Endodermal cell (in vitro differentiated cells): ENCODE measurements around the gene ATRN. TPM values are rescaled to one million over a fixed set of nuclear protein-coding genes. Genes with fewer than 3 reads are reported as not detected.

Experiments
- DNase-seq: peaks from one replicate; pipeline ENCODE4 v3.0.0-alpha.2; 2017
- H3K27ac ChIP-seq: 2 replicates; pipeline ENCODE4 v1.5.1; 2013; ENCODE audit warnings: mild to moderate bottlenecking, low read depth, low read length, moderate library complexity
- H3K27me3 ChIP-seq: 2 replicates; pipeline ENCODE4 v1.6.1; 2013; ENCODE audit warnings: mild to moderate bottlenecking, low read length, moderate library complexity; ENCODE audit not compliant: insufficient read depth, control insufficient read depth, poor library complexity, severe bottlenecking
- H3K36me3 ChIP-seq: 2 replicates; pipeline ENCODE4 v1.7.0; 2013; ENCODE audit warnings: mild to moderate bottlenecking, low read length, moderate library complexity; ENCODE audit not compliant: control insufficient read depth, insufficient read depth
- H3K4me1 ChIP-seq: one replicate; pipeline ENCODE4 v1.7.0; 2013; ENCODE audit warnings: low read length; ENCODE audit not compliant: control insufficient read depth, insufficient read depth
- H3K4me3 ChIP-seq: 2 replicates; pipeline ENCODE4 v1.5.1; 2013; ENCODE audit warnings: mild to moderate bottlenecking, low read length, moderate library complexity
- H3K9ac ChIP-seq: 2 replicates; pipeline ENCODE4 v1.6.1; 2013; ENCODE audit warnings: mild to moderate bottlenecking, low read length, moderate library complexity; ENCODE audit not compliant: poor library complexity, severe bottlenecking; ENCODE audit errors: extremely low read depth
- H3K9me3 ChIP-seq: 2 replicates; pipeline ENCODE4 v1.6.1; 2013; ENCODE audit warnings: mild to moderate bottlenecking, low read length, moderate library complexity; ENCODE audit not compliant: control insufficient read depth
- H3K27ac Mint-ChIP-seq: 2 replicates; pipeline ENCODE4 v1.8.0; 2020; ENCODE audit warnings: mixed read lengths
- H3K27me3 Mint-ChIP-seq: 2 replicates; pipeline ENCODE4 v1.8.0; 2021; ENCODE audit warnings: mild to moderate bottlenecking, mixed read lengths; ENCODE audit not compliant: insufficient read depth
- H3K36me3 Mint-ChIP-seq: 2 replicates; pipeline ENCODE4 v1.8.0; 2020; ENCODE audit warnings: low read depth, mixed read lengths
- H3K4me1 Mint-ChIP-seq: 2 replicates; pipeline ENCODE4 v1.8.0; 2020; ENCODE audit warnings: mixed read lengths
- H3K4me3 Mint-ChIP-seq: 2 replicates; pipeline ENCODE4 v1.8.0; 2020; ENCODE audit warnings: mild to moderate bottlenecking, moderate library complexity, mixed read lengths
- H3K9me3 Mint-ChIP-seq: 2 replicates; pipeline ENCODE4 v1.8.0; 2020; ENCODE audit warnings: mild to moderate bottlenecking, mixed read lengths
- CTCF ChIP-seq: fragments of 200-600 bp; sonication (generic); conservative IDR thresholded peaks from 2 replicates; pipeline ENCODE4 v1.5.0; 2021; ENCODE audit warnings: antibody characterized with exemption, mild to moderate bottlenecking
- WGBS, 2 experiments: methylation state at CpG; one replicate each; pipeline versions ENCODE4 v1.1.5 to v1.1.7; 2013; ENCODE audit warnings: missing lambda C conversion rate in 2 of 2, mixed read lengths in 1 of 2; ENCODE audit not compliant: insufficient coverage in 1 of 2, insufficient read length in 1 of 2; 5-methylcytosine and 5-hydroxymethylcytosine counted together
- total RNA-seq, 2 donors: library from RNA; stranded (reverse); fragmentation: NEBNext Ultra II Directional in 1 of 2; extraction: Animal tissue kit (Norgen Biotek cat#: 25700) in 1 of 2; gene quantifications; 2 replicates in 1 of 2; 3 replicates in 1 of 2; pipeline ENCODE4 v1.2.1, GENCODE V29; 2021

ATRN gene
- total RNA-seq, 2 donors from 2014 or later: 27.4 to 31.2 TPM

- Histone ChIP-seq H3K9me3 (no peaks in the 10 kb centered on the region), H3K9ac (no peak overlapping the region), H3K4me3 (no peak overlapping the region), H3K27me3 (no peaks in the 10 kb centered on the region), H3K27ac (no peak overlapping the region), H3K36me3 (no peaks in the 10 kb centered on the region), H3K4me1 (no peaks in the 10 kb centered on the region)
- H3K4me1 Mint-ChIP-seq: no peaks in the 10 kb centered on the region
- peaks cover 1% of the 10 kb centered on the region for H3K9me3 Mint-ChIP-seq
- H3K4me3 Mint-ChIP-seq: no peak overlapping the region
- WGBS, 2 experiments: 92% methylated on average over 16 of the region's 16 CpGs
- H3K27ac Mint-ChIP-seq: no peak overlapping the region
- TF ChIP-seq CTCF: no peak
- no peak for DNase-seq
- H3K27me3 Mint-ChIP-seq: peaks cover 8% of the 10 kb centered on the region
- H3K36me3 Mint-ChIP-seq: no peaks in the 10 kb centered on the region
These were observed 220.5 kb downstream of the ATRN start for GRCh38 chr20:3691306-3691705.

GRCh38 chr20:3691897-3692296 lies 221.1 kb downstream of the ATRN start:
- DNase-seq: no peak
- 92 to 93% methylated on average over 9 of the region's 9 CpGs for WGBS, 2 experiments
- H3K27ac ChIP-seq: no peak overlapping the region
- Mint-ChIP-seq H3K27ac (no peak overlapping the region), H3K36me3 (no peaks in the 10 kb centered on the region), H3K4me3 (no peak overlapping the region), H3K4me1 (no peaks in the 10 kb centered on the region), H3K9me3 (peaks cover 2% of the 10 kb centered on the region), H3K27me3 (peaks cover 3% of the 10 kb centered on the region)
- no peak overlapping the region for H3K4me3 ChIP-seq
- no peaks in the 10 kb centered on the region for H3K4me1 ChIP-seq
- no peak overlapping the region for H3K9ac ChIP-seq
- no peaks in the 10 kb centered on the region for H3K27me3 ChIP-seq
- no peak for TF ChIP-seq CTCF
- no peaks in the 10 kb centered on the region for H3K9me3 ChIP-seq
- H3K36me3 ChIP-seq: no peaks in the 10 kb centered on the region

GRCh38 chr20:3692706-3693294 lies 222.0 kb downstream of the ATRN start:
- no peaks in the 10 kb centered on the region for H3K4me1 ChIP-seq
- H3K27ac ChIP-seq: no peak overlapping the region
- H3K9me3 Mint-ChIP-seq: peaks cover 2% of the 10 kb centered on the region
- no peak for DNase-seq
- no peak for TF ChIP-seq CTCF
- no peak overlapping the region for H3K27ac Mint-ChIP-seq
- H3K4me3 ChIP-seq: no peak overlapping the region
- H3K4me3 Mint-ChIP-seq: no peak overlapping the region
- H3K9ac ChIP-seq: no peak overlapping the region
- H3K36me3 Mint-ChIP-seq: no peaks in the 10 kb centered on the region
- no peaks in the 10 kb centered on the region for H3K4me1 Mint-ChIP-seq
- 92% methylated on average over 19 to 23 of the region's 23 CpGs for WGBS, 2 experiments
- no peaks in the 10 kb centered on the region for H3K27me3 Mint-ChIP-seq
- no peaks in the 10 kb centered on the region for H3K27me3 ChIP-seq
- H3K9me3 ChIP-seq: no peaks in the 10 kb centered on the region
- no peaks in the 10 kb centered on the region for H3K36me3 ChIP-seq
